HepG2 (cell line): ENCODE measurements around the gene NABP2. TPM values are rescaled to one million over a fixed set of nuclear protein-coding genes. Genes with fewer than 3 reads are reported as not detected.

ENCODE experiments used
- ARID2 ChIP-seq: sonication (generic); formaldehyde crosslinking; IDR thresholded peaks from 2 replicates; pipeline ENCODE4 v1.8.1; 2022; ENCODE audit warnings: mild to moderate bottlenecking, missing genetic modification reagents, borderline replicate concordance
- ATF1 ChIP-seq: IDR thresholded peaks from 2 replicates; pipeline ENCODE4 v1.6.1; 2016; ENCODE audit warnings: mild to moderate bottlenecking, control low read depth
- CEBPB ChIP-seq: IDR thresholded peaks from 2 replicates; pipeline ENCODE4 v1.6.1; 2011; ENCODE audit warnings: low read depth, low read length, improper control_type of control experiment, borderline replicate concordance
- FOXA1 ChIP-seq, 2 experiments: fragments of 450-650 bp in 1 of 2; sonication (generic) in 1 of 2; formaldehyde crosslinking in 1 of 2; IDR thresholded peaks; 2 replicates each; pipeline versions ENCODE4 v1.4.0 to v1.6.1; 2016 to 2020; ENCODE audit warnings: missing genetic modification reagents in 1 of 2
- HDAC1 ChIP-seq: sonication (generic); formaldehyde crosslinking; IDR thresholded peaks from 2 replicates; pipeline ENCODE4 v1.5.1; 2020; ENCODE audit warnings: mild to moderate bottlenecking, missing genetic modification reagents
- HOXA3 ChIP-seq: sonication (generic); formaldehyde crosslinking; IDR thresholded peaks from 2 replicates; pipeline ENCODE4 v1.5.0; 2020; ENCODE audit warnings: missing genetic modification reagents
- ISX ChIP-seq: sonication (generic); formaldehyde crosslinking; conservative IDR thresholded peaks from 2 replicates; pipeline ENCODE4 v1.5.0; 2020; ENCODE audit warnings: missing genetic modification reagents
- NFKB2 ChIP-seq: sonication (generic); formaldehyde crosslinking; IDR thresholded peaks from 2 replicates; pipeline ENCODE4 v1.4.0; 2020; ENCODE audit warnings: missing genetic modification reagents, borderline replicate concordance
- POLR2G ChIP-seq: fragments of 200-400 bp; formaldehyde crosslinking; IDR thresholded peaks from 2 replicates; pipeline ENCODE4 v1.6.1; 2018; ENCODE audit warnings: mild to moderate bottlenecking, low read depth, low read length, moderate library complexity
- SMYD3 ChIP-seq: sonication (generic); formaldehyde crosslinking; IDR thresholded peaks from 2 replicates; pipeline ENCODE4 v1.8.1; 2023; ENCODE audit warnings: mild to moderate bottlenecking, missing genetic modification reagents
- SRSF4 ChIP-seq: fragments of 200-400 bp; formaldehyde crosslinking; IDR thresholded peaks from one replicate; pipeline ENCODE4 v1.6.1; 2018; ENCODE audit warnings: mild to moderate bottlenecking, low read depth, low read length, moderate library complexity; ENCODE audit not compliant: poor library complexity, severe bottlenecking
- SYNCRIP ChIP-seq: fragments of 200-400 bp; formaldehyde crosslinking; IDR thresholded peaks from 2 replicates; pipeline ENCODE4 v1.6.1; 2018; ENCODE audit warnings: mild to moderate bottlenecking, low read depth, low read length; ENCODE audit not compliant: insufficient read depth
- TCF7 ChIP-seq: sonication (generic); IDR thresholded peaks from 2 replicates; pipeline ENCODE4 v1.6.1; 2016; ENCODE audit warnings: antibody characterized with exemption, low read depth
- ZC3H4 ChIP-seq: sonication (generic); formaldehyde crosslinking; IDR thresholded peaks from 2 replicates; pipeline ENCODE4 v1.4.0; 2020; ENCODE audit warnings: missing genetic modification reagents, borderline replicate concordance
- ZFAT ChIP-seq: sonication (generic); formaldehyde crosslinking; conservative IDR thresholded peaks from 2 replicates; pipeline ENCODE4 v1.8.1; 2023; ENCODE audit warnings: missing genetic modification reagents, inconsistent platforms
- ZNF160 ChIP-seq: sonication (generic); formaldehyde crosslinking; IDR thresholded peaks from 2 replicates; pipeline ENCODE4 v1.8.0; 2022; ENCODE audit warnings: mild to moderate bottlenecking, inconsistent platforms, missing genetic modification reagents
- ZNF263 ChIP-seq: sonication (generic); formaldehyde crosslinking; IDR thresholded peaks from 2 replicates; pipeline ENCODE4 v1.4.0; 2020; ENCODE audit warnings: missing genetic modification reagents
- polyA plus RNA-seq, 8 experiments: library from polyadenylated mRNA; depleted of rRNA in 3 of 8; stranded (reverse) in 7 of 8; unstranded in 1 of 8; fragments of >200 nt; fragmentation: Illumina TruSeq in 4 of 8; extraction: Trizol in 4 of 8; gene quantifications; 2 replicates each; pipeline versions ENCODE4 v1.2.1 to v1.2.3, GENCODE V29; 2011 to 2016; ENCODE audit warnings: low read depth in 4 of 8, missing spikeins in 1 of 8, mixed read lengths in 1 of 8; ENCODE audit not compliant: insufficient read depth in 1 of 8
- total RNA-seq, 5 experiments: library from RNA; depleted of rRNA; stranded (reverse); fragments of >200 nt; fragmentation: Illumina TruSeq; extraction: Trizol; gene quantifications; 2 replicates each; pipeline ENCODE4 v1.2.3, GENCODE V29; 2016; ENCODE audit warnings: low read depth in 1 of 5
- TF ChIP-seq, protein P1 (sequence below): sonication (generic); formaldehyde crosslinking; IDR thresholded peaks from 2 replicates; pipeline ENCODE4 v1.5.1; 2020; ENCODE audit warnings: mild to moderate bottlenecking, moderate library complexity, missing genetic modification reagents
- TF ChIP-seq, protein P2 (sequence below): sonication (generic); formaldehyde crosslinking; IDR thresholded peaks from 2 replicates; pipeline ENCODE4 v1.8.0; 2022; ENCODE audit warnings: mild to moderate bottlenecking, missing genetic modification reagents, moderate library complexity
- TF ChIP-seq, protein P3 (sequence below): sonication (generic); formaldehyde crosslinking; IDR thresholded peaks from 2 replicates; pipeline ENCODE4 v1.5.0; 2020; ENCODE audit warnings: missing genetic modification reagents
- TF ChIP-seq, protein P4 (sequence below): sonication (generic); formaldehyde crosslinking; IDR thresholded peaks from 2 replicates; pipeline ENCODE4 v1.5.0; 2020; ENCODE audit warnings: missing genetic modification reagents
- TF ChIP-seq, protein P5 (sequence below): sonication (generic); formaldehyde crosslinking; IDR thresholded peaks from 2 replicates; pipeline ENCODE4 v1.5.0; 2020; ENCODE audit warnings: missing genetic modification reagents
- TF ChIP-seq, protein P6 (sequence below): sonication (generic); formaldehyde crosslinking; IDR thresholded peaks from 2 replicates; pipeline ENCODE4 v1.4.0; 2020; ENCODE audit warnings: mild to moderate bottlenecking, missing genetic modification reagents

Gene NABP2
- total and polyA plus RNA-seq, 2 of the 13 experiments (the other 11 are each of a cell fraction or from before 2014, with no cell fraction given) = 33.2 to 35.5 TPM

DNA sequence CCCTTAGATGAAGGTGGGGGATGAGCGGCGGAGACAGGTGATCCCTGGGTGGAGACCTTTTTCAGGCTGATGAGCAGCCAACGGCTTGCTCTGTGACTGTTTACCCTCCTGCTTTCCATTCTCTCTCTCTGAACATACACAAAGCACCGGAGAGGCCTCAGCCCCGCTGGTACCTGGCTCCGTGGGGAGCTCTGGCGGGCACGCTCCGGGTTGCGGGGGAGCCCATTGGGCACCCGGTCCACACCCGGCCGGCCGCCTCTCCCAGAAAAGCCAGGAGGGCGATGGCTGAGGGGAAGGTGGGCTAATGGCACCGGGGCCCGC lies 35.4 kb upstream of the NABP2 start (continued):
- TF ChIP-seq SRSF4 (no peak), SYNCRIP (no peak), ATF1 (CRISPR knock-in tag) (no peak), ISX (CRISPR knock-in tag) (no peak), ZFAT (CRISPR knock-in tag) (no peak), NFKB2 (no peak), SMYD3 (no peak), HOXA3 (0 out of 2 replicates have a peak, but pooled peaks have one; percentile 3), POLR2G (no peak), ZC3H4 (CRISPR knock-in tag) (no peak), ZNF263 (no peak), CEBPB (no peak), ARID2 (CRISPR knock-in tag) (peak; percentile 59; the same call in 1 of the 2 replicates), ZNF160 (CRISPR knock-in tag) (0 out of 2 replicates have a peak, but pooled peaks have one; percentile 2), TCF7 (no peak), FOXA1 (IDR thresholded peaks at IDR 0.05) (no peak), FOXA1 (CRISPR knock-in tag; IDR thresholded peaks at IDR 0.05) (peak; percentile 38; the same call in 1 of the 2 replicates), HDAC1 (CRISPR knock-in tag) (0 out of 2 replicates have a peak, but pooled peaks have one; percentile 19)
- TF ChIP-seq, protein P1, sequence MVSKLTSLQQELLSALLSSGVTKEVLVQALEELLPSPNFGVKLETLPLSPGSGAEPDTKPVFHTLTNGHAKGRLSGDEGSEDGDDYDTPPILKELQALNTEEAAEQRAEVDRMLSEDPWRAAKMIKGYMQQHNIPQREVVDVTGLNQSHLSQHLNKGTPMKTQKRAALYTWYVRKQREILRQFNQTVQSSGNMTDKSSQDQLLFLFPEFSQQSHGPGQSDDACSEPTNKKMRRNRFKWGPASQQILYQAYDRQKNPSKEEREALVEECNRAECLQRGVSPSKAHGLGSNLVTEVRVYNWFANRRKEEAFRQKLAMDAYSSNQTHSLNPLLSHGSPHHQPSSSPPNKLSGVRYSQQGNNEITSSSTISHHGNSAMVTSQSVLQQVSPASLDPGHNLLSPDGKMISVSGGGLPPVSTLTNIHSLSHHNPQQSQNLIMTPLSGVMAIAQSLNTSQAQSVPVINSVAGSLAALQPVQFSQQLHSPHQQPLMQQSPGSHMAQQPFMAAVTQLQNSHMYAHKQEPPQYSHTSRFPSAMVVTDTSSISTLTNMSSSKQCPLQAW = 0 out of 2 replicates have a peak, but pooled peaks have one; percentile 18
- TF ChIP-seq, protein P2, sequence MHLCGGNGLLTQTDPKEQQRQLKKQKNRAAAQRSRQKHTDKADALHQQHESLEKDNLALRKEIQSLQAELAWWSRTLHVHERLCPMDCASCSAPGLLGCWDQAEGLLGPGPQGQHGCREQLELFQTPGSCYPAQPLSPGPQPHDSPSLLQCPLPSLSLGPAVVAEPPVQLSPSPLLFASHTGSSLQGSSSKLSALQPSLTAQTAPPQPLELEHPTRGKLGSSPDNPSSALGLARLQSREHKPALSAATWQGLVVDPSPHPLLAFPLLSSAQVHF (CRISPR knock-in tag) = no peak
- TF ChIP-seq, protein P3, sequence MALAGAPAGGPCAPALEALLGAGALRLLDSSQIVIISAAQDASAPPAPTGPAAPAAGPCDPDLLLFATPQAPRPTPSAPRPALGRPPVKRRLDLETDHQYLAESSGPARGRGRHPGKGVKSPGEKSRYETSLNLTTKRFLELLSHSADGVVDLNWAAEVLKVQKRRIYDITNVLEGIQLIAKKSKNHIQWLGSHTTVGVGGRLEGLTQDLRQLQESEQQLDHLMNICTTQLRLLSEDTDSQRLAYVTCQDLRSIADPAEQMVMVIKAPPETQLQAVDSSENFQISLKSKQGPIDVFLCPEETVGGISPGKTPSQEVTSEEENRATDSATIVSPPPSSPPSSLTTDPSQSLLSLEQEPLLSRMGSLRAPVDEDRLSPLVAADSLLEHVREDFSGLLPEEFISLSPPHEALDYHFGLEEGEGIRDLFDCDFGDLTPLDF = no peak
- TF ChIP-seq, protein P4, sequence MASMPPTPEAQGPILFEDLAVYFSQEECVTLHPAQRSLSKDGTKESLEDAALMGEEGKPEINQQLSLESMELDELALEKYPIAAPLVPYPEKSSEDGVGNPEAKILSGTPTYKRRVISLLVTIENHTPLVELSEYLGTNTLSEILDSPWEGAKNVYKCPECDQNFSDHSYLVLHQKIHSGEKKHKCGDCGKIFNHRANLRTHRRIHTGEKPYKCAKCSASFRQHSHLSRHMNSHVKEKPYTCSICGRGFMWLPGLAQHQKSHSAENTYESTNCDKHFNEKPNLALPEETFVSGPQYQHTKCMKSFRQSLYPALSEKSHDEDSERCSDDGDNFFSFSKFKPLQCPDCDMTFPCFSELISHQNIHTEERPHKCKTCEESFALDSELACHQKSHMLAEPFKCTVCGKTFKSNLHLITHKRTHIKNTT = no peak
- TF ChIP-seq, protein P5, sequence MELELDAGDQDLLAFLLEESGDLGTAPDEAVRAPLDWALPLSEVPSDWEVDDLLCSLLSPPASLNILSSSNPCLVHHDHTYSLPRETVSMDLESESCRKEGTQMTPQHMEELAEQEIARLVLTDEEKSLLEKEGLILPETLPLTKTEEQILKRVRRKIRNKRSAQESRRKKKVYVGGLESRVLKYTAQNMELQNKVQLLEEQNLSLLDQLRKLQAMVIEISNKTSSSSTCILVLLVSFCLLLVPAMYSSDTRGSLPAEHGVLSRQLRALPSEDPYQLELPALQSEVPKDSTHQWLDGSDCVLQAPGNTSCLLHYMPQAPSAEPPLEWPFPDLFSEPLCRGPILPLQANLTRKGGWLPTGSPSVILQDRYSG = no peak
- TF ChIP-seq, protein P6, sequence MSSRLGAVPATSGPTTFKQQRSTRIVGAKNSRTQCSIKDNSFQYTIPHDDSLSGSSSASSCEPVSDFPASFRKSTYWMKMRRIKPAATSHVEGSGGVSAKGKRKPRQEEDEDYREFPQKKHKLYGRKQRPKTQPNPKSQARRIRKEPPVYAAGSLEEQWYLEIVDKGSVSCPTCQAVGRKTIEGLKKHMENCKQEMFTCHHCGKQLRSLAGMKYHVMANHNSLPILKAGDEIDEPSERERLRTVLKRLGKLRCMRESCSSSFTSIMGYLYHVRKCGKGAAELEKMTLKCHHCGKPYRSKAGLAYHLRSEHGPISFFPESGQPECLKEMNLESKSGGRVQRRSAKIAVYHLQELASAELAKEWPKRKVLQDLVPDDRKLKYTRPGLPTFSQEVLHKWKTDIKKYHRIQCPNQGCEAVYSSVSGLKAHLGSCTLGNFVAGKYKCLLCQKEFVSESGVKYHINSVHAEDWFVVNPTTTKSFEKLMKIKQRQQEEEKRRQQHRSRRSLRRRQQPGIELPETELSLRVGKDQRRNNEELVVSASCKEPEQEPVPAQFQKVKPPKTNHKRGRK (CRISPR knock-in tag) = no peak
